Chondrocyte (in vitro differentiated cells): ENCODE data around the gene ZSCAN10. TPM values are rescaled to one million over a fixed set of nuclear protein-coding genes. Genes with fewer than 3 reads are reported as not detected.

Experiments
- DNase-seq: peaks from one replicate; pipeline ENCODE4 v3.0.0; 2021; ENCODE audit warnings: mixed read lengths, low spot score
- H3K27ac Mint-ChIP-seq: one replicate; pipeline ENCODE4 v1.8.0; 2021; ENCODE audit warnings: mild to moderate bottlenecking, moderate library complexity, mixed read lengths; ENCODE audit not compliant: unreplicated experiment
- H3K27me3 Mint-ChIP-seq: 2 replicates; pipeline ENCODE4 v1.8.0; 2021; ENCODE audit warnings: low read depth, mixed read lengths
- H3K36me3 Mint-ChIP-seq: 2 replicates; pipeline ENCODE4 v1.8.0; 2021; ENCODE audit warnings: low read depth, mixed read lengths
- H3K4me1 Mint-ChIP-seq: 2 replicates; pipeline ENCODE4 v1.8.0; 2021; ENCODE audit warnings: low read depth, mild to moderate bottlenecking, mixed read lengths
- H3K4me3 Mint-ChIP-seq: one replicate; pipeline ENCODE4 v1.8.0; 2021; ENCODE audit warnings: mild to moderate bottlenecking, moderate library complexity, mixed read lengths; ENCODE audit not compliant: unreplicated experiment
- H3K9me3 Mint-ChIP-seq: 2 replicates; pipeline ENCODE4 v1.8.0; 2021; ENCODE audit warnings: low read depth, mixed read lengths
- CTCF ChIP-seq: fragments of 200-600 bp; sonication (generic); IDR thresholded peaks from 2 replicates; pipeline ENCODE4 v1.5.0; 2021; ENCODE audit warnings: antibody characterized with exemption, mild to moderate bottlenecking, moderate library complexity
- total RNA-seq: library from RNA; stranded (reverse); gene quantifications from 3 replicates; pipeline ENCODE4 v1.2.1, GENCODE V29; 2021

ZSCAN10 gene
- total RNA-seq, 1 donor from 2014 or later, result not detected

GRCh38 chr16:3087243-3088235 is 11.6 kb downstream of the ZSCAN10 start:
- Mint-ChIP-seq H3K4me1 (peaks cover 9% of the 10 kb centered on the region), H3K27ac (no peak overlapping the region), H3K36me3 (no peaks in the 10 kb centered on the region), H3K9me3 (no peaks in the 10 kb centered on the region), H3K27me3 (peaks cover 9% of the 10 kb centered on the region), H3K4me3 (no peak overlapping the region)
- DNase-seq, result no peak
- peak; percentile 58 for TF ChIP-seq CTCF

- no peaks in the 10 kb centered on the region for H3K9me3 Mint-ChIP-seq
- H3K36me3 Mint-ChIP-seq, result no peaks in the 10 kb centered on the region
- DNase-seq, result no peak
- H3K4me3 Mint-ChIP-seq, result no peak overlapping the region
- peaks cover 6% of the 10 kb centered on the region for H3K27me3 Mint-ChIP-seq
- TF ChIP-seq CTCF, result no peak
- peaks cover 9% of the 10 kb centered on the region for H3K4me1 Mint-ChIP-seq
- no peak overlapping the region for H3K27ac Mint-ChIP-seq
Observed at GRCh38 chr16:3086596-3087242, 12.4 kb downstream of the ZSCAN10 start.

- DNase-seq, result no peak
Observed at GRCh38 chr16:3085868-3086595, 13.1 kb downstream of the ZSCAN10 start.

GRCh38 chr16:3084969-3085670 is 14.0 kb downstream of the ZSCAN10 start:
- DNase-seq, result no peak
- H3K27me3 Mint-ChIP-seq, result peaks cover 10% of the 10 kb centered on the region
- no peak overlapping the region for H3K27ac Mint-ChIP-seq
- no peaks in the 10 kb centered on the region for H3K36me3 Mint-ChIP-seq
- no peak for TF ChIP-seq CTCF
- no peaks in the 10 kb centered on the region for H3K9me3 Mint-ChIP-seq
- H3K4me1 Mint-ChIP-seq, result peaks cover 9% of the 10 kb centered on the region
- H3K4me3 Mint-ChIP-seq, result no peak overlapping the region

More at GRCh38 chr16:3085868-3086595, 13.1 kb downstream of the ZSCAN10 start:
- Mint-ChIP-seq H3K9me3 (no peaks in the 10 kb centered on the region), H3K27ac (no peak overlapping the region), H3K36me3 (no peaks in the 10 kb centered on the region), H3K4me3 (no peak overlapping the region), H3K27me3 (peaks cover 7% of the 10 kb centered on the region), H3K4me1 (peaks cover 9% of the 10 kb centered on the region)
- TF ChIP-seq CTCF, result no peak
